Measurements from ENCODE around the gene B4GALT5. TPM values are rescaled to one million over a fixed set of nuclear protein-coding genes. Genes with fewer than 3 reads are reported as not detected.
"Not testable (repeated sequence)": the region's sequence is repeated elsewhere in the genome, so short reads cannot be mapped to it uniquely, and the experiment has no call there.

B4GALT5 gene
- total RNA-seq, 8 experiments from 2014 or later, result 18.6 to 69.8 (median 37.5) TPM

DNA sequence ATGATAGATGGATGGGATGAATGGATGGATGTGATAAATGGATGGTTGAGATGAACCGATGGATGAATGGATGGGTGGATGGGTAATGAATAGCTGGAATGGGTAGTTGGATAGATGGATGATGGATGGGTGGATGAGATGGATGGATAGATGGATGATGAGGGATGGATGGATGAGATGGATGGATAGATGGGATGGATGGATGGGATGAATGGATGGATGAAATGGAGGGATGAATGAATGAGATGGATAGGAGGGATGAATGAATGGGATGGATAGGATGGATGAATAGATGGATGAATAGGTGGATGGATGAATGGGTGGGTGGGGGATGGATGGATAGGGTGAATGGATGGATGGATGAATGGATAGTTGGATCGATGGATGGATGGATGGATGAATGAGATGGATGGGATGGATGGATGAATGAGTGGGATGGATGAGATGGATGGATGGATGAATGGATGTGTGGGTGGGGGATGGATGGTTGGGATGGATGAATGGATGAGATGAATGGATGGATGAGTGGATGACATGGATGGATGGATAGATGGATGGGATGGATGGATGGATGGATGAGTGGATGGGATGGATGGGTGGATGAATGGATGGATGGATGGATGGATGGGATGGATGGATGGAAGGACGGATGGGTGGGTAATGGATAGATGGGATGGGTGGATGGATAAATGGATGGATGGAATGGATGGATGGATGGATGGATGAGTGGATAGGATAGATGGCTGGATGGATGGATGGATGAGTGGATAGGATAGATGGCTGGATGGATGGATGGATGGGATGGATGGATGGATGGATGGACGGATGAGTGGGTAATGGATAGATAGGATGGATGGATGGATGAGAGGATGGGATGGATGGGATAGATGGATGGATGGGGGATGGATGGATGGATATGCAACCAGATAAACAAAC lies 94.3 kb downstream of the B4GALT5 start:
- 46 to 100% (median 77%) methylated on average over 2 to 4 of the region's 4 CpGs; no CpG with 5 or more reads in 1 of the 10 experiments for WGBS, 10 experiments
- Histone ChIP-seq H3K4me1 (replicated peaks in 1 of 2) (no peaks in the 10 kb centered on the region), H3K4me3 (no peak overlapping the region), H3K27ac (no peak overlapping the region)
- in situ Hi-C loops (cut with MboI; ENCODE audit: low pct_unique_long_range_greater_than_20kb in 2 of 9, low sequenced_read_pairs in 9 of 9, unreplicated experiment in 9 of 9), result loop anchor here in 8 of 9 experiments (25.0 kb wide), 4 partner anchors 218 to 318 kb away; partner anchors contain the start of gene RNF114 (in 1 of the 8)
- ATAC-seq (replicated peaks in 6 of 8), result no peak

- in situ Hi-C loops (cut with MboI; ENCODE audit: low pct_unique_long_range_greater_than_20kb in 2 of 9, low sequenced_read_pairs in 9 of 9, unreplicated experiment in 9 of 9), result loop anchor here in 8 of 9 experiments (25.0 kb wide), 4 partner anchors 219 to 319 kb away; partner anchors contain the start of gene RNF114 (in 1 of the 8)
- ATAC-seq (replicated peaks in 6 of 8), result no peak
- Histone ChIP-seq H3K27ac (no peak overlapping the region), H3K4me3 (no peak overlapping the region), H3K4me1 (replicated peaks in 1 of 2) (no peaks in the 10 kb centered on the region)
- WGBS, 10 experiments, result 0 to 63% (median 41%) methylated on average over 1 to 2 of the region's 2 CpGs; no CpG with 5 or more reads in 1 of the 10 experiments
These were observed 95.4 kb downstream of the B4GALT5 start for GRCh38 chr20:49618289-49618688.

GRCh38 chr20:49617394-49617793 lies 96.3 kb downstream of the B4GALT5 start:
- H3K4me3 ChIP-seq; H3K27ac ChIP-seq; ATAC-seq (replicated peaks in 6 of 8); H3K4me1 ChIP-seq (replicated peaks in 1 of 2): not testable (repeated sequence)
- no CpG with 5 or more reads among the region's 3 CpGs for WGBS, 10 experiments
- in situ Hi-C loops (cut with MboI; ENCODE audit: low pct_unique_long_range_greater_than_20kb in 2 of 9, low sequenced_read_pairs in 9 of 9, unreplicated experiment in 9 of 9), result loop anchor here in 8 of 9 experiments (25.0 kb wide), 4 partner anchors 220 to 320 kb away; partner anchors contain the start of gene RNF114 (in 1 of the 8)

- 20 to 83% (median 65%) methylated on average over 1 to 9 of the region's 11 CpGs; no CpG with 5 or more reads in 4 of the 10 experiments for WGBS, 10 experiments
- no peak overlapping the region for H3K27ac ChIP-seq
- H3K4me1 ChIP-seq (replicated peaks in 1 of 2), result no peaks in the 10 kb centered on the region
- H3K4me3 ChIP-seq, result no peak overlapping the region
- ATAC-seq (replicated peaks in 6 of 8), result no peak
- in situ Hi-C loops (cut with MboI; ENCODE audit: low pct_unique_long_range_greater_than_20kb in 2 of 9, low sequenced_read_pairs in 9 of 9, unreplicated experiment in 9 of 9), result loop anchor here in 8 of 9 experiments (25.0 kb wide), 4 partner anchors 221 to 321 kb away; partner anchors contain the start of gene RNF114 (in 1 of the 8)
These were observed 97.3 kb downstream of the B4GALT5 start for GRCh38 chr20:49616154-49617007.

- ATAC-seq (replicated peaks in 6 of 8), result peak in 2 of 8 experiments; percentile 22 to 48
- Histone ChIP-seq H3K27ac (no peak overlapping the region), H3K4me3 (no peak overlapping the region), H3K4me1 (replicated peaks in 1 of 2) (no peaks in the 10 kb centered on the region)
- in situ Hi-C loops (cut with MboI; ENCODE audit: low pct_unique_long_range_greater_than_20kb in 2 of 9, low sequenced_read_pairs in 9 of 9, unreplicated experiment in 9 of 9), result loop anchor here in 8 of 9 experiments (25.0 kb wide), 4 partner anchors 222 to 322 kb away; partner anchors contain the start of gene RNF114 (in 1 of the 8)
- 54 to 100% (median 85%) methylated on average over 1 to 10 of the region's 15 CpGs; no CpG with 5 or more reads in 4 of the 10 experiments for WGBS, 10 experiments
These were observed 98.1 kb downstream of the B4GALT5 start for GRCh38 chr20:49615401-49616153.

DNA sequence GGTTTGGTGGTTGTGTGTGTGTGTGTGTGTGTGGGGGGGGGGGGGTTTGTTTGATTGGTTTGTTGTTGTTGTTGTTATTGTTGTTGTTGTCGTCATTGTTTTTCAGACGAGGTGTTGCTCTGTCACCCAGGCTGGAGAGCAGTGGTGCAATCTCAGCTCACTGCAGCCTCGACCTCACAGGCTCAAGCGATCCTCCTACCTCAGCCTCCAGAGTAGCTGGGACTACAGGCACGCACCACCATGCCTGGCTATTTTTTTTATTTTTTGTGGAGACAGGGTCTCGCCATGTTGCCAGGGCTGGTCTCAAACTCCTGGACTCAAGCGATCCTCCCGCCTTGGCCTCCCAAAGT lies 98.7 kb downstream of the B4GALT5 start:
- not testable (repeated sequence) for H3K4me1 ChIP-seq (replicated peaks in 1 of 2); H3K27ac ChIP-seq; ATAC-seq (replicated peaks in 6 of 8); H3K4me3 ChIP-seq
- in situ Hi-C loops (cut with MboI; ENCODE audit: low pct_unique_long_range_greater_than_20kb in 2 of 9, low sequenced_read_pairs in 9 of 9, unreplicated experiment in 9 of 9), result loop anchor here in 8 of 9 experiments (25.0 kb wide), 4 partner anchors 222 to 322 kb away; partner anchors contain the start of gene RNF114 (in 1 of the 8)
- WGBS, 10 experiments, result 94 to 100% (median 100%) methylated on average over 1 to 3 of the region's 8 CpGs; no CpG with 5 or more reads in 4 of the 10 experiments

GRCh38 chr20:49614338-49615050 lies 99.2 kb downstream of the B4GALT5 start:
- H3K4me1 ChIP-seq (replicated peaks in 1 of 2), result no peaks in the 10 kb centered on the region
- ATAC-seq (replicated peaks in 6 of 8), result no peak
- WGBS, 10 experiments, result 54 to 100% (median 82%) methylated on average over 1 to 6 of the region's 13 CpGs; no CpG with 5 or more reads in 4 of the 10 experiments
- in situ Hi-C loops (cut with MboI; ENCODE audit: low pct_unique_long_range_greater_than_20kb in 2 of 9, low sequenced_read_pairs in 9 of 9, unreplicated experiment in 9 of 9), result loop anchor here in 8 of 9 experiments (25.0 kb wide), 4 partner anchors 223 to 323 kb away; partner anchors contain the start of gene RNF114 (in 1 of the 8)
- H3K4me3 ChIP-seq, result no peak overlapping the region
- no peak overlapping the region for H3K27ac ChIP-seq

- 70 to 100% (median 100%) methylated on average over 1 to 3 of the region's 6 CpGs; no CpG with 5 or more reads in 6 of the 10 experiments for WGBS, 10 experiments
- Histone ChIP-seq H3K27ac (no peak overlapping the region), H3K4me3 (no peak overlapping the region), H3K4me1 (replicated peaks in 1 of 2) (no peaks in the 10 kb centered on the region)
- in situ Hi-C loops (cut with MboI; ENCODE audit: low pct_unique_long_range_greater_than_20kb in 2 of 9, low sequenced_read_pairs in 9 of 9, unreplicated experiment in 9 of 9), result loop anchor here in 8 of 9 experiments (25.0 kb wide), 4 partner anchors 225 to 325 kb away; partner anchors contain the start of gene RNF114 (in 1 of the 8)
- no peak for ATAC-seq (replicated peaks in 6 of 8)
These were observed 101.4 kb downstream of the B4GALT5 start for GRCh38 chr20:49612127-49612738.

GRCh38 chr20:49611539-49612126 lies 102.0 kb downstream of the B4GALT5 start:
- WGBS, 10 experiments, result 57 to 100% (median 100%) methylated on average over 1 to 5 of the region's 6 CpGs; no CpG with 5 or more reads in 3 of the 10 experiments
- H3K4me1 ChIP-seq (replicated peaks in 1 of 2); H3K27ac ChIP-seq; ATAC-seq (replicated peaks in 6 of 8): not testable (repeated sequence)
- H3K4me3 ChIP-seq, result peak overlapping the region in 1 of 5 donors; percentile 16
- in situ Hi-C loops (cut with MboI; ENCODE audit: low pct_unique_long_range_greater_than_20kb in 2 of 9, low sequenced_read_pairs in 9 of 9, unreplicated experiment in 9 of 9), result loop anchor here in 8 of 9 experiments (25.0 kb wide), 4 partner anchors 226 to 326 kb away; partner anchors contain the start of gene RNF114 (in 1 of the 8)

DNA sequence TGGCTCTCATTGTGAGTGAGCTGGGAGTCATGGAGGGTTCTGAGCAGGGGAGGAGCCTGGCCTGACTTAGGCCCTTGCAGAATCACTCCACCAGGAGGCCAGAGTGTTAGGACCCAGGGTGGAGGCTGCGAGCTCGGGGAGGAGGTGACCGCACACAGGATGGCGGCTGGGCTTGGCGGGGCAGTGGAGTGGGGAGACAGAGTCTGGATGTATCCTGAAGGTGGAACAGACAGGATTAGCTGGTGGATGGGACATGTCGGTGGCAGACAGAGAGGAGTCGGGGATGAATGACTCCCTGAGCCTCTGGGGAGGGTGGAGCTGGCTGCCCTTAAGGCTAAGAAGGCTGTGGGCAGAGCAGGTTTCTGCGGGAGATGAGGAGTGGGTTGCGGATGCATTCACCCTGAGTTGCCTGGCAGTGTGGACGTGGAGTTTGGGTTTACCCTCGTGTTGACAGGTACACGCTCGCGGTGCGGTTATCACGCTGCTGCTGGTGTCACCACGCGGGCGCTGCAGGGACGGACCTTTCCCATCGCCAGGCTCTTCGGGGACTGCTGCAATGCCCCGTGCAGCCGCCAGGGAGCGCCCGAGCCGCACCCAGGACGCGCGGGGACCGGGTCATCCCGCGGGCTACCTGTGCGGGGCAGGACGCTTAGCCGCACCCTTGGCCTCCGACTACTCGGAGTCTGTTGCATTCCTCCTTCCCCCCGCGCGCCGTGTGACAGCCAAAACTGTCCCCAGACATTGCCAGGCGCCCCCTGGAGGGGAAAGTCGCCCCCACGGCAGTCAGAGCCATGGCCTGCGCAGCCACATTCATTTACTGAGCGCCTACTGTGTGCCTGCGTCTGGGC lies 102.8 kb downstream of the B4GALT5 start:
- peak; percentile 83 to 90 (median 87) for ATAC-seq (replicated peaks in 6 of 8)
- WGBS, 10 experiments, result 1 to 52% (median 29%) methylated on average over 1 to 27 of the region's 48 CpGs; no CpG with 5 or more reads in 4 of the 10 experiments
- in situ Hi-C loops (cut with MboI; ENCODE audit: low pct_unique_long_range_greater_than_20kb in 2 of 9, low sequenced_read_pairs in 9 of 9, unreplicated experiment in 9 of 9), result loop anchor here in 8 of 9 experiments (25.0 kb wide), 4 partner anchors 226 to 326 kb away; partner anchors contain the start of gene RNF114 (in 1 of the 8)
- peak overlapping the region in 1 of 5 donors; percentile 16 for H3K4me3 ChIP-seq
- H3K4me1 ChIP-seq (replicated peaks in 1 of 2), result no peaks in the 10 kb centered on the region
- H3K27ac ChIP-seq, result no peak overlapping the region

Measured in motor neuron (in vitro differentiated cells).